Parathyroid adenoma (tissue), 2 donors: ENCODE measurements around the gene NOP58.

ENCODE experiments used
- H2AFZ ChIP-seq: fragments of 300-600 bp; sonication (generic); one replicate; pipeline ENCODE4 v1.7.0; 2017; ENCODE audit warnings: antibody characterized with exemption, mild to moderate bottlenecking
- H3K27ac ChIP-seq: fragments of 300-600 bp; sonication (generic); one replicate; pipeline ENCODE4 v1.7.0; 2017
- H3K27me3 ChIP-seq: fragments of 300-600 bp; sonication (generic); one replicate; pipeline ENCODE4 v1.7.0; 2017; ENCODE audit warnings: low read length; ENCODE audit not compliant: control insufficient read depth, insufficient read depth
- H3K36me3 ChIP-seq: fragments of 300-600 bp; sonication (generic); one replicate; pipeline ENCODE4 v1.7.0; 2017; ENCODE audit warnings: low read length; ENCODE audit not compliant: control insufficient read depth, insufficient read depth
- H3K4me1 ChIP-seq: fragments of 300-600 bp; sonication (generic); one replicate; pipeline ENCODE4 v1.7.0; 2017; ENCODE audit warnings: control low read depth
- H3K4me2 ChIP-seq: fragments of 300-600 bp; sonication (generic); one replicate; pipeline ENCODE4 v1.7.0; 2017; ENCODE audit warnings: low read length
- H3K4me3 ChIP-seq: fragments of 300-600 bp; sonication (generic); one replicate; pipeline ENCODE4 v1.7.0; 2017; ENCODE audit warnings: low read depth, low read length
- H3K79me2 ChIP-seq: fragments of 300-600 bp; sonication (generic); one replicate; pipeline ENCODE4 v1.7.0; 2017; ENCODE audit warnings: control low read depth
- H3K9ac ChIP-seq: fragments of 300-600 bp; sonication (generic); one replicate; pipeline ENCODE4 v1.7.0; 2017; ENCODE audit warnings: mild to moderate bottlenecking
- H3K9me3 ChIP-seq: fragments of 300-600 bp; sonication (generic); one replicate; pipeline ENCODE4 v1.7.0; 2017; ENCODE audit warnings: low read length; ENCODE audit not compliant: control insufficient read depth
- TF ChIP-seq, protein P1 (sequence below): fragments of 300-600 bp; sonication (generic); IDR thresholded peaks from one replicate; pipeline ENCODE4 v1.7.0; 2017; ENCODE audit warnings: antibody characterized with exemption, mild to moderate bottlenecking
- donor health status: primary hyperparathyroidism.

Gene NOP58

DNA sequence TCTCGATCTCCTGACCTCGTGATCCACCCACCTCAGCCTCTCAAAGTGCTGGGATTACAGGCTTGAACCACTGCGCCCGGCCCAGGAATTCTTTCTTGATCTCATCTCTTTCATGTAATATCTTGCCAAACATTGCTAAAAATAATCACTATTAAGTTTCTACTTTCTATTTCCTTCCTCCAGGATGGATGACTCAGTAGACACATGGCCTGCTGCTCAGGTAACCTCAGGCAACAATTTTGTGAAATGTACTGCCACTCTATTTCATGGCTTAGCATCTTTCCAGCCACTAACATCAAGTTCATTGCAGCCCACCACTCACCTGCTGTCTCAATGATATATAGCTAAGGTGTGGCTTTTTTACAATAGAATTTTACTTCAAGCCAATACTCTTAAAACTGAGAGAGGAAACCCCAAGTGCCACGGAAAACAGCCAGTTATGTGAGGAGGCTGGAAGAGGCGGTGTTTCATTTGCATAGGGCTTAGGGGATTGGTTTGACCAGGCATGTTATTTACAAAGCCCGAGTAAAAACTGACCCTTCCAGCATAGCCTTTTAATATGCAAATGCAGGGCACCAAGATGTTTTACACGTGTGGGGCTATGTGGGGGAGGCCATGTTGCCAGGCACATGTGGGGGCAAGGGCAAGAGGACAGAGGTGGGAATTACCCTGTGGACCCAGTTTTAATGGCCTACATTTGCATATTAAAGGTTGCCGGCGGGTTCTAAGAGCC lies 15.9 kb upstream of the NOP58 start:
- no peaks in the 10 kb centered on the region for H3K79me2 ChIP-seq
- no peaks in the 10 kb centered on the region for H3K36me3 ChIP-seq
- no peak overlapping the region for H3K27ac ChIP-seq
- H3K4me2 ChIP-seq = no peak overlapping the region
- no peaks in the 10 kb centered on the region for H3K4me1 ChIP-seq
- H3K9ac ChIP-seq = no peak overlapping the region
- H3K4me3 ChIP-seq = no peak overlapping the region
- no peaks in the 10 kb centered on the region for H3K27me3 ChIP-seq
- H3K9me3 ChIP-seq = no peaks in the 10 kb centered on the region
- TF ChIP-seq, protein P1, sequence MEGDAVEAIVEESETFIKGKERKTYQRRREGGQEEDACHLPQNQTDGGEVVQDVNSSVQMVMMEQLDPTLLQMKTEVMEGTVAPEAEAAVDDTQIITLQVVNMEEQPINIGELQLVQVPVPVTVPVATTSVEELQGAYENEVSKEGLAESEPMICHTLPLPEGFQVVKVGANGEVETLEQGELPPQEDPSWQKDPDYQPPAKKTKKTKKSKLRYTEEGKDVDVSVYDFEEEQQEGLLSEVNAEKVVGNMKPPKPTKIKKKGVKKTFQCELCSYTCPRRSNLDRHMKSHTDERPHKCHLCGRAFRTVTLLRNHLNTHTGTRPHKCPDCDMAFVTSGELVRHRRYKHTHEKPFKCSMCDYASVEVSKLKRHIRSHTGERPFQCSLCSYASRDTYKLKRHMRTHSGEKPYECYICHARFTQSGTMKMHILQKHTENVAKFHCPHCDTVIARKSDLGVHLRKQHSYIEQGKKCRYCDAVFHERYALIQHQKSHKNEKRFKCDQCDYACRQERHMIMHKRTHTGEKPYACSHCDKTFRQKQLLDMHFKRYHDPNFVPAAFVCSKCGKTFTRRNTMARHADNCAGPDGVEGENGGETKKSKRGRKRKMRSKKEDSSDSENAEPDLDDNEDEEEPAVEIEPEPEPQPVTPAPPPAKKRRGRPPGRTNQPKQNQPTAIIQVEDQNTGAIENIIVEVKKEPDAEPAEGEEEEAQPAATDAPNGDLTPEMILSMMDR = no peak
- H2AFZ ChIP-seq = no peak overlapping the region

DNA sequence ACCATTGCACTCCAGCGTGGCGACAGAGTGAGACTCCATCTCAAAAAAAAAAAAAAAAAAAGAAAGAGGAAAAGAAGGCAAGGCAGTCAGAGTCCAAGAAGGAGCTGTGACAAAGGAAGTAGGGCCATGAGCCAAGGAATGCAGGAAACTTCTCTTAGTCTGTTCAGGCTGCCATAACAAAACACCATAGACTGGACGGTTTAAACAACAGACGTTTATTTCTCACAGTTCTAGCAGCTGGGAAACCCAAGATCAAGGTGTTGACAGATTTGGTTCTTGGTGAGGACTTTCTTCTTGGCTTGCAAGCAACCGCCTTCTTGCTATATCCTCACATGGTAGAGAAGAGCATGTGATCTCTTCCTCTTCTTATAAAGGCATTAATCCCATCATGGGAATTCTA lies 14.1 kb upstream of the NOP58 start:
- Histone ChIP-seq H3K79me2 (no peaks in the 10 kb centered on the region), H3K4me2 (no peak overlapping the region), H3K9ac (no peak overlapping the region), H3K4me3 (no peak overlapping the region), H3K27me3 (no peaks in the 10 kb centered on the region), H3K36me3 (no peaks in the 10 kb centered on the region), H3K27ac (no peak overlapping the region), H2AFZ (no peak overlapping the region), H3K4me1 (no peaks in the 10 kb centered on the region), H3K9me3 (no peaks in the 10 kb centered on the region)
- TF ChIP-seq, protein P1 = no peak

DNA sequence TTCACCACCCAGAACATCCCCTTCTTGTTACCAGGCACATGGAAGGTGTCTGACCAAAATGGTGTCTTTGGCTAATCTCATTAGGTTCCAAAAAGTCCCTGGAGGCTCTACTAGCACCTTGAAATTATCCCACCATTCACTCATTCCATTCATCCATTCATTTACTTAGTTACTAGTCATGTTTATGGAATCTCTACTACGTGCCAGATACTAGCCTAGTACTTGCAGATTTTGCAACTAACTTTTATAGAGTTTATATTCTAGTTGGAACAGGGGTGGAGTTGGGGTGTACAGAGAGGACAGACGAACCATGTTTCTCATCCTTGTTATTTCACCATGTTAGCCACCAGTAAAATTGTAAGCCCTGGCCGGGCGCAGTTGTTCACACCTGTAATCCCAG lies 4.0 kb upstream of the NOP58 start:
- no peak overlapping the region for H3K27ac ChIP-seq
- H3K27me3 ChIP-seq = no peaks in the 10 kb centered on the region
- no peak overlapping the region for H3K4me2 ChIP-seq
- no peak overlapping the region for H2AFZ ChIP-seq
- no peaks in the 10 kb centered on the region for H3K36me3 ChIP-seq
- H3K79me2 ChIP-seq = peaks cover 9% of the 10 kb centered on the region
- TF ChIP-seq, protein P1 = no peak
- H3K4me1 ChIP-seq = no peaks in the 10 kb centered on the region
- no peaks in the 10 kb centered on the region for H3K9me3 ChIP-seq
- H3K9ac ChIP-seq = no peak overlapping the region
- no peak overlapping the region for H3K4me3 ChIP-seq

DNA sequence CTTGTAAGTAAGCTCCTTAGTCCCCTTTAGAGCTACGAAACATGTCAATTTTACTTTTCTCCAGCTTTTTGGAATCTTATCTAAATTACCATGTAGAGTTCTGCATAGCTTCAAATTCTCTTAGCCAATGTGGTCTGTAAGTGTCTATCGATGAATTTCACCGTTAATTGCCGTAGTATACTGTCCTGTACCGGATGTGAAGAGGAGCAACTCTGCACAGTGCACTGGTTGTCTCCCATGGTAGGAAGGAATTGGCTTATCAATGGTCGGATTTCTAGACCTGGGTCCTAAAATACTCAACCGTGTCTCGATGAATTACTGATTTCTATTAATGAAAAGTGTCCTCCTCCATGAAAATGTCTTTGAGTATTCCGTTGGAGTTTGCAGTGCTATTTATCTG lies 1.9 kb downstream of the NOP58 start:
- Histone ChIP-seq H3K4me1 (peaks cover 6% of the 10 kb centered on the region), H2AFZ (no peak overlapping the region), H3K9ac (no peak overlapping the region), H3K9me3 (no peaks in the 10 kb centered on the region), H3K27me3 (no peaks in the 10 kb centered on the region), H3K79me2 (peaks cover 57% of the 10 kb centered on the region), H3K4me2 (peak overlapping the region; percentile 67), H3K4me3 (no peak overlapping the region), H3K36me3 (no peaks in the 10 kb centered on the region), H3K27ac (no peak overlapping the region)
- TF ChIP-seq, protein P1 = no peak

DNA sequence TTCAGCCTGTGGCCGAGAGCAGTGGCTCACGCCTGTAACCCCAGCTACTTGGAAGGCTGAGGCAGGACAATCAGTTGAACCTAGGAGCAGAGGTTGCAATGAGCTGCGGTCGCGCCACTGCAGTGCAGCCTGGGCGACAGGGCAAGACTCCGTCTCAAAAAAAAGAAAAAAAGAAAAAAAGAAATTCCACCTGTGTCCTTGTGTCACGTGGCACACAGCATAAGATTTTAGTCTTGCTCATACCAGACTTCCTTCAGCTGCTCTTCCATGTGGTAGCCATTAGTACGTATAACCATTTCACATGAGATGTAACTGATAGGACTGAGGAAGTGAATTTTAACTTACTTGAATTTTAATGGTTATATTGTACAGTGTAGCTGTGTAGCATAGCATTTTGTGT lies 4.0 kb downstream of the NOP58 start:
- Histone ChIP-seq H3K27ac (no peak overlapping the region), H3K27me3 (no peaks in the 10 kb centered on the region), H3K9me3 (no peaks in the 10 kb centered on the region), H3K4me2 (no peak overlapping the region), H3K9ac (no peak overlapping the region), H2AFZ (no peak overlapping the region), H3K4me3 (no peak overlapping the region), H3K79me2 (peaks cover 60% of the 10 kb centered on the region), H3K4me1 (peaks cover 6% of the 10 kb centered on the region), H3K36me3 (no peaks in the 10 kb centered on the region)
- TF ChIP-seq, protein P1 = no peak
